ENCODE data around the gene CSTF1.

CSTF1 gene

GRCh38 chr20:56454754-56455153 is 62.3 kb downstream of the CSTF1 start:
- DNase-seq (ENCODE audit: low read depth in 2 of 2), result no peak
